GM19463 (cell line): ENCODE data around the gene SNN.

Experiments
- ATAC-seq: cut with Tn5 transposase; IDR thresholded peaks from one replicate; pipeline ENCODE4 v1.9.1; 2021; ENCODE audit warnings: mild to moderate bottlenecking, moderate library complexity; ENCODE audit not compliant: unreplicated experiment

SNN gene

GRCh38 chr16:11677959-11678881, 10.0 kb downstream of the SNN start:
- ATAC-seq: peak; percentile 39

DNA sequence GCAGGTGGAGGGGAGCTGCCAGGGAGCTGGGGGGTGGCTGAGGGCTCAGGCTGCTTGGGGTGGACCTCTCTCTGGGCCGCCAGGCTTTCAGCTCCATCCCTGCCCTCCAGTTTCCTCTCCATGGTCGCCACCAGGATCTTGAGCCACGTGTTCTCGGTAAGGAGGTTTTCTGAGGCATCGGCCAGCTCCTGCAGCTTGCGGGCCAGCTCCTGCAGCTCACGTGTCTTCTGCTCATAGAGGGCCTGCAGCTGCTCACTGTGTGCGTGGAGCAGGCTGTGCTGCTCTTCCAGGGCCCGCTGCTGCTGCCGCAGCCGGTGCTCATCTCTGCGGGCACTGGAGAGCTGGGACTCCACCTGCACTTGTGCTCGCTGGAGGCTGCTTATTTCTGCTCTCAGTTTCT, 11.0 kb downstream of the SNN start:
- no peak for ATAC-seq

DNA sequence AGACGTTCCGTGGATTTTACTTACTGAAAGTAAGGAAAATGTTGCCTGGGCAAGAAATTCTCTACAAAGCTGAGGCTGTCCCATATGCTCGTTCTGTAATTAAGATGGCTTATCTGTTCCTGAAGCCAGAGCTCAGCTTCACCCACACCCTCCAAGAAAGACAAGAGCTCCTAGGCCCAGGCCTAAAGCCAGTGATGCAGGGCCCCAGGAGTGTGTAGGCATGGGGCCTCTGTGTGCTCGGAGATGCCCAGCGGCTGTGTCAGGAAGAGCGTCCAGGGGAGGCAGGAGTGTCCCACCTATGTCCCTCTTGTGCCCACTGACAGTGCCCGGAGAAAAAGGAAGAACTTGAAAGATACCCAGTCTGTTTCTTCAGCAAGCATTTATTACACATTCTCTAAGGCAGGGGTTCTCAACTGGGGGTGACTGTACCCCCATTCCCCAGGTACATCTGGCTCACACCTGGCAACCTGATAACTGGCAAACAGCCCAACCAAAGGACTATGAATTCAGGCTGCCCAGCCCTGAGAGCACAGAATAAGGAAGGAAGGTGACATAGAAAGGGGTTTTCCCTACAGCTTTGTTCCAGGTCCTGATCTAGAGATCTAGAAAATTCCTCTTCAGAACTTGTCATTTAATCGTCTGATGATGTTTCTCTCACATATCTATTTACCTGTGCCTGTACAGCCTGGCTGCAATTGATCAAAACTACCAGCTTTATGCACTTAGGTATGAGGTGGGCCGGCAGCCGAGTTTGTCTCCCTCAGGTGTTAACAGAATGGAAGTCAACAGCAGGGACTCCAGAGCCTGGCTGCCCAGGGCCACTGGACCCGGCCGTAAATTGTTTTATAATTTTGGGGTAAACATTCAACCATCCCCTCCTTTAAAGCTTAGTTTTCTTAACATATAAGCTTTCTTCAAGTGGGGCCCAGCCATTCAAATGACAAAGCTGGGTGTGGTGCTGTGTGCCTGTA, 12.0 kb downstream of the SNN start:
- no peak for ATAC-seq

GRCh38 chr16:11681556-11681955, 13.3 kb downstream of the SNN start:
- ATAC-seq: no peak

DNA sequence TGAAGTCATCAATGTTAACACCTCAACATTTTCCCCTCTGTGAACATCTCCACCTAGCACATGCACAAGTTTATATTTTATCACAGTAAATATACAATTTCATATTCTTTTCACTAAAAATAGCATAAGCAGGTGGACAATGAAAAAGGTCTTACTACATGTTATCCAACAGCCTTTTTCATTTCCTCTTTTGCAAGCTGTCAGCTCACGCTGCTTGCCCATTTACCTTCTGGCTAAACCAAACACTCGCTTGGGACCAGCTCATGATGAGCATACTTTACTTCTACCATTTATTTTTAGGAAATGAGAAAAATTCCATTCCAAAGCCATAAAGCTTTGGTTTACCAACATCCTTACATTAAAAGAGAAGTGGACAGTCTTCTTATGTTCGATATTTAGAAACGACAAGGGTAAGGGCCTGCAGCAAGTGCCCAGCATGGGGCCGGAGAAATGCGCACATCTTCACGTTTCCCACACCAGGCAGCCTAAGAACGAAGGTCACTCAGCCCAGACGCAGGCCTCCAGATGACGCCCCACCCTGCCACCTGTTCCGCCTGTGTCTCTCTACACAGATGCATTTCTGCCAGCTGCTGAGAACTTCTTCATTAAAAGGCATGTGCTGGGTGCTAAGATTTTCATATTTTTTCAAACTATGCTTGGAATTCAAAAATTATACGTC, 13.9 kb downstream of the SNN start:
- ATAC-seq: peak; percentile 34

DNA sequence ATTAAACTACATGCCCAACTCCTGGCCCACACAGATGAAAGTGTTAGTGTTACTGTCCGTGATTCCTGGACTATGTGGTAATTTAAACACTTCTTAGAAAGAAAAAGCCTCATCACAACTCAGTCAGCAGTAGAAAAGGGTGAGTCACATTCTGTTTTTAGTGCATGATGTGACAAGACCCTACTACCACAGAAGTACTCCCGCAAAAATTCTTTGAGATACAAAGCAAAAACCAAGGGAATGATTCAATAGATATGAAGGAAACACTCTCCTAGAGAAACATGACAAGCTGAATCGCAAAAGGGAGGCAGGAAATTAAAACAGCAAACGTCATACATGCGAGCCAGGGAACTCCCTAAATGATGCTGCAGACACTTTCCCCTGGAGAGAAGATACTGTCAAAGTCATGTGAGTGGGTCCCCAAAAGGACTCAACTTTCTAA, 14.4 kb downstream of the SNN start:
- ATAC-seq: no peak

GRCh38 chr16:11683145-11683544, 14.9 kb downstream of the SNN start:
- no peak for ATAC-seq

GRCh38 chr16:11684231-11685025, 16.2 kb downstream of the SNN start:
- ATAC-seq: no peak

DNA sequence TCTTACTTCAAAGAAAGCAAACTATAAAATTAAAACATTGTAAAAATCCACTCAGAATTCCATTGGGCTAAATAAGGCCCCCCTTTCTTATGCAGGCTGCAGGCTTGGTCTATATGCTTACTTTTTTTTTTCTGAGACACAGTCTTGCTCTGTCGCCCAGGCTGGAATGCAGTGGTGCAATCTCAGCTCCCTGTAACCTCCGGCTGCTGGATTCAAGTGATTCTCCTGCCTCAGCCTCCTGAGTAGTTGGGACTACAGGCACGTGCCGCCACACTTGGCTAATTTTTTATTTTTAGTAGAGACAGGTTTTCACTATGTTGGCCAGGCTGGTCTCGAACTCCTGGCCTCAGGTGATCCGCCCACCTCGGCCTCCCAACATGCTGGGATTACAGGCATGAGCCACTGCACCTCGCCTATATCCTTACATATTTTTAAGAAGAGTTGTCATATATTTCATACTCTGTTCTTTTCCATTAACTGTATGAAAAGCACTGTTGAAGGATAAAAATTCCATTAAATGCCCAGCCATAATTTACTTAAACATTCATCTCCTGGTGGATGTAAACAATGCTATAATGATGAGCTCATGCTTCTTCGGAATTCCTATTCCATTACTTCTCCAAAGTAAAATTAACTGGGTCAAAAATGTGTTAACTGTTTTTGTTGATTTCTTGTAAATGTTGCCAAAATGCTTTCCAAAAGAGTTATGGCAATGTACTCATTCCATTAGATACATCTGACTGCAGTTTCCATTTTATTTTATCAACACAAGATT, 17.8 kb downstream of the SNN start:
- no peak for ATAC-seq

- no peak for ATAC-seq
Measured at GRCh38 chr16:11686713-11687380, 18.6 kb downstream of the SNN start.

DNA sequence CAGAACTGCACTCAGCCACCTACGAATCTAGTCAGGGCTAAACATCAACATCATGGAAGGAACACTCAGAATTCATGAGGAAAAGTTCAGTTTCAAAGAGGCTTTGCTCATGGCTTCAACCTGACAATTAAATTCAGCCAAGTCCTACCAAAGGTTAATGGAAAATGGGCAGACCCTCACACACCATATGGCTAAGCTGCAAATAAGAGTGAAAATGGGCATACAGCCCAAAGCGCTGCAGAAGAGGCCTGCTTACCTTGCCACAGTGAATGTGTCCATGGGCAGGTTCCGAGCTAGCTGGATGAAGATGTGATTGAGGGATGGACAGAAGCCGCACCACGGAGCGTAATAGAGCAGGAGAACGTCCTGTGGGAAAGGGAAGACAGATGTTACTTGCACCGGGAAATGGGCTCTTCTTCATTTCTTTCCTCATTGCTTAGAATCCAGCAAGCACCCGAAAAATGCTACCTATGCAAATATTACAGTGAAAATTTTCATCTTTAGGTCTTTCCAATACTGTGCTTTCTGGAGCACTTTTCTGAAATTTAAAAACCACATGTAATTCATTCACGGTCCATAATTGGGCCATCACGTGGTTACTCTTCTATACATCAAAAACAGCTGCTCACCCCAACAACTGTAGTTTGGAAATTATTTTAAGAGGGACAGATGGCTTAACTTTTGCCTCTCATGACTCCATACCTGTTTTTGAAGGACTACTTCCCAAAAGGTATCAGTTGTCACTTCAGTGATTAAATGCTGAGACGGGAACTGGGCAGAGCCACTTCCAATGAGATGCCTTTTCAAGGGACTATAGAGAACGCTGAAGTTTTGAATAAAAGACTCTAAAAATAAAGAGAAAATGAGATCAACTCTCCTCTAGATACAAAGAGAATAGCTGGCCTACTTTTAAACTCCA, 19.6 kb downstream of the SNN start:
- no peak for ATAC-seq

GRCh38 chr16:11688520-11688886, 20.2 kb downstream of the SNN start:
- no peak for ATAC-seq

- ATAC-seq: peak; percentile 82
Measured at GRCh38 chr16:11689031-11689840, 21.0 kb downstream of the SNN start.

GRCh38 chr16:11691235-11691634, 23.0 kb downstream of the SNN start:
- ATAC-seq: no peak

DNA sequence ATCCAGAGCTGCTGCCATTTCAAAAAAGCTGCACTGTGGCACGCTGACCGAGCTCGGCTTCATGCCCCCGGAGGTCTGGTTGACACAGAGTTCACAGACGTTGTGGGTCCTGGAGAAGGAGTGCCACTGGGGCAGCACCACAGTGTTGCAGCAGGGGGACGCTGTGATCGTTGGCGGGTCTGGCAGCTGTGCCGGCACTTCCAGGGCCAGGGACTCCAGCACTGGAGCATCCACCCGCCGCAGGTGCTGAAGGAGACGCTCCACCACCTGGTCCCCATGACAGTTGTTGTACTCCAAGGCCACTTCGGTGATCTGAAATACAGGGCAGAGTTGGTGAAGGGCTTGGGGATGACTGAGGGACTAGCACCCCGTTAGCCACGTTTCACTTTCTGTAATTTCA, 23.5 kb downstream of the SNN start:
- no peak for ATAC-seq

- no peak for ATAC-seq
Measured at GRCh38 chr16:11692171-11692570, 23.9 kb downstream of the SNN start.

- no peak for ATAC-seq
Measured at GRCh38 chr16:11692651-11693050, 24.4 kb downstream of the SNN start.
